Astrocyte (in vitro differentiated cells and primary cell): ENCODE measurements around the gene PPP1R36.

Experiments
- CTCF ChIP-seq: IDR thresholded peaks from 2 replicates; pipeline ENCODE4 v1.5.1; 2011; ENCODE audit warnings: low read depth, mild to moderate bottlenecking, inconsistent platforms, low read length, moderate library complexity; ENCODE audit not compliant: insufficient read depth
- EZH2 ChIP-seq: IDR thresholded peaks from 2 replicates; pipeline ENCODE4 v1.6.1; 2012; ENCODE audit warnings: mild to moderate bottlenecking, low read length, inconsistent platforms; ENCODE audit not compliant: insufficient read depth

- TF ChIP-seq CTCF (no peak), EZH2 (no peak)
Observed at GRCh38 chr14:64623554-64624165, 73.9 kb downstream of the PPP1R36 start.
